Heart left ventricle (tissue), 13 donors: ENCODE measurements around the gene FBXO21.

Source experiments
- CTCF ChIP-seq, 12 donors: fragments of 200-600 bp; sonication (generic) in 4 of 12; IDR thresholded peaks; one replicate each; pipeline versions ENCODE4 v1.5.0 to v1.8.0; 2018 to 2022; ENCODE audit warnings: antibody characterized with exemption in 12 of 12, mild to moderate bottlenecking in 5 of 12
- POLR2A ChIP-seq, 2 donors: fragments of 450-650 bp; IDR thresholded peaks; one replicate each; pipeline ENCODE4 v1.6.1; 2017; ENCODE audit warnings: antibody characterized with exemption in 2 of 2, mild to moderate bottlenecking in 2 of 2, moderate library complexity in 2 of 2
- donor health status: ischemic (EF 13 %, LVEDD 7.1; RV severe dilation, severe dysfunction).
- donor health status: DM: no; HTN: yes; CAD: no.
- donor health status: DM: no; HTN: no; CAD: no.
- donor health status: ischemic (EF 25% LVEDD 6.9; RV normal size, moderate dysfunction).
- donor health status: ischemic (EF 25% LVEDD 5.7; RV mildly dilated, moderate dysfunction).
- donor health status: ischemic (EF 35%, LVEDD 5.7; RV mildly dilated, moderate dysfunction).
- donor health status: nonischemic (EF 11% LVEDD 7.7; RV severe dilation, severe dysfunction).
- donor health status: DM: yes; HTN: yes; CAD: no.
- donor health status: PGD.
- donor health status: ischemic (EF 29% LVEDD 5.4; RV normal size, mild dysfunction).
- donor health status: nonischemic (EF 23%, LVEDD 6.1; RV moderate dilation, normal function).

- TF ChIP-seq CTCF (IDR thresholded peaks at IDR 0.05) (no peak), POLR2A (IDR thresholded peaks at IDR 0.05) (no peak)
Measured at GRCh38 chr12:117118838-117119591, 71.3 kb downstream of the FBXO21 start.
